HEK293T (cell line): ENCODE measurements around the gene GOLGA6L7.
A peak's percentile ranks its signal among the peaks of the same experiment; 100 is the strongest.

ENCODE experiments used
- CTCF ChIA-PET: fragments of 350-600 bp; formaldehyde crosslinking; extraction: SDS; loops from one replicate; lab custom pipeline; 2021; ENCODE audit warnings: antibody characterized with exemption, inconsistent platforms; lab: Yijun Ruan, JAX
- POLR2A ChIA-PET: fragments of 350-600 bp; formaldehyde crosslinking; extraction: SDS; loops from one replicate; lab custom pipeline; 2020; ENCODE audit warnings: antibody characterized with exemption, inconsistent platforms; lab: Yijun Ruan, JAX
- DNase-seq: peaks from one replicate; pipeline ENCODE4 v3.0.0; 2012; ENCODE audit warnings: mixed read lengths; ENCODE audit errors: extremely low spot score
- ARNT ChIP-seq: fragments of 450-650 bp; IDR thresholded peaks from 2 replicates; pipeline ENCODE4 v1.6.1; 2017; ENCODE audit warnings: mild to moderate bottlenecking
- BHLHE40 ChIP-seq: fragments of 450-650 bp; IDR thresholded peaks from 2 replicates; pipeline ENCODE4 v1.6.1; 2016; ENCODE audit warnings: mild to moderate bottlenecking, moderate library complexity, borderline replicate concordance
- CTBP1 ChIP-seq: fragments of 450-650 bp; IDR thresholded peaks from 2 replicates; pipeline ENCODE4 v1.6.1; 2016; ENCODE audit warnings: borderline replicate concordance
- ELF4 ChIP-seq: fragments of 450-650 bp; IDR thresholded peaks from 2 replicates; pipeline ENCODE4 v1.6.1; 2017; ENCODE audit warnings: antibody characterized with exemption
- FOXA1 ChIP-seq: fragments of 450-650 bp; IDR thresholded peaks from 2 replicates; pipeline ENCODE4 v1.6.1; 2016; ENCODE audit warnings: mild to moderate bottlenecking
- FOXK2 ChIP-seq: fragments of 450-650 bp; IDR thresholded peaks from 2 replicates; pipeline ENCODE4 v1.6.1; 2016; ENCODE audit warnings: mild to moderate bottlenecking
- FOXM1 ChIP-seq: fragments of 450-650 bp; IDR thresholded peaks from 2 replicates; pipeline ENCODE4 v1.6.1; 2017; ENCODE audit warnings: mild to moderate bottlenecking, borderline replicate concordance
- HDGF ChIP-seq: fragments of 450-650 bp; IDR thresholded peaks from 2 replicates; pipeline ENCODE4 v1.6.1; 2017; ENCODE audit warnings: antibody characterized with exemption, borderline replicate concordance
- L3MBTL2 ChIP-seq: fragments of 450-650 bp; conservative IDR thresholded peaks from 2 replicates; pipeline ENCODE4 v1.6.1; 2016; ENCODE audit warnings: mild to moderate bottlenecking
- LEF1 ChIP-seq: fragments of 450-650 bp; IDR thresholded peaks from 2 replicates; pipeline ENCODE4 v1.6.1; 2017; ENCODE audit warnings: mild to moderate bottlenecking, borderline replicate concordance
- NFRKB ChIP-seq: fragments of 450-650 bp; IDR thresholded peaks from 2 replicates; pipeline ENCODE4 v1.6.1; 2016; ENCODE audit warnings: mild to moderate bottlenecking, moderate library complexity
- PKNOX1 ChIP-seq: fragments of 450-650 bp; IDR thresholded peaks from 2 replicates; pipeline ENCODE4 v1.6.1; 2016
- SP1 ChIP-seq: fragments of 450-650 bp; IDR thresholded peaks from 2 replicates; pipeline ENCODE4 v1.6.1; 2017
- SUZ12 ChIP-seq: fragments of 450-650 bp; IDR thresholded peaks from 2 replicates; pipeline ENCODE4 v1.6.1; 2016; ENCODE audit warnings: mild to moderate bottlenecking
- TARDBP ChIP-seq: fragments of 450-650 bp; IDR thresholded peaks from 2 replicates; pipeline ENCODE4 v1.6.1; 2016
- ZNF384 ChIP-seq: fragments of 450-650 bp; IDR thresholded peaks from 2 replicates; pipeline ENCODE4 v1.6.1; 2016

The GOLGA6L7 gene

DNA sequence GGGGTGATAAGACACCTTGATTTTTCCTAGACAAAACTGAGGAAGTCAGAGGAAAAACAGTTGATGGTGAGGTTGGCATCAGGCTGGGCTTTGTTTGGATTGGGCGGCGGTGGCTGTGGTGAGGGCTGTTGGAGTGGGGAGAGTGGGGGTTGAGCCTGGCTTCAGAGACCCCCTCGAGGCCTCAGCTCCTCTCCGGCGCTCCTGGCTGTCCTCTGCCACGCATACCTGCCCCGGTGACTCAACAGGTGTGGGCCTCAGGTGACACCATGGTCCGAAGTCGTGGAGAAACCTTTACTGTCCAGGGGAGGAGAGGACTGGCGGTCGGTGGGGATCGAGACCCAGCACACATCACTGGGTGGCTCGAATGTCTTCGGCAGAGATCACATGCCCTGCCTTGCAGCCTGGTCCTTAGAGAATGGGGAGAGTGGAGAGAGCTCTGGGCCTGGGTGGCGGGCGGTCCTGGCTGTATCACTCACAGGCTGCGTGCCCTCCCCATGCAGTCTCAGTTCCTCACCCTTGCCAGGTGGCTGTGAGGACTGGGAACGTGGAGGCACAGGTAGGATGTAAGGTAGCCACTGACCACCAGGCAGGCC, 40.0 kb upstream of the GOLGA6L7 start:
- ChIA-PET POLR2A (no interaction called here), CTCF (no interaction called here)
- DNase-seq, result no peak
- no peak for TF ChIP-seq L3MBTL2
- no peak for TF ChIP-seq PKNOX1
- TF ChIP-seq FOXA1, result no peak
- TF ChIP-seq HDGF, result no peak
- no peak for TF ChIP-seq FOXK2
- TF ChIP-seq SP1, result no peak
- TF ChIP-seq ZNF384, result no peak
- no peak for TF ChIP-seq ARNT
- TF ChIP-seq NFRKB, result no peak
- TF ChIP-seq CTBP1, result no peak

GRCh38 chr15:28887339-28888174, 39.1 kb upstream of the GOLGA6L7 start:
- TF ChIP-seq FOXA1 (no peak), ARNT (no peak), ELF4 (no peak), NFRKB (no peak), PKNOX1 (no peak), SP1 (no peak), L3MBTL2 (no peak), FOXM1 (no peak), FOXK2 (no peak), TARDBP (no peak), BHLHE40 (no peak), SUZ12 (no peak), HDGF (no peak), CTBP1 (no peak), ZNF384 (no peak), LEF1 (no peak)
- no peak for DNase-seq
- ChIA-PET POLR2A (no interaction called here), CTCF (no interaction called here)

DNA sequence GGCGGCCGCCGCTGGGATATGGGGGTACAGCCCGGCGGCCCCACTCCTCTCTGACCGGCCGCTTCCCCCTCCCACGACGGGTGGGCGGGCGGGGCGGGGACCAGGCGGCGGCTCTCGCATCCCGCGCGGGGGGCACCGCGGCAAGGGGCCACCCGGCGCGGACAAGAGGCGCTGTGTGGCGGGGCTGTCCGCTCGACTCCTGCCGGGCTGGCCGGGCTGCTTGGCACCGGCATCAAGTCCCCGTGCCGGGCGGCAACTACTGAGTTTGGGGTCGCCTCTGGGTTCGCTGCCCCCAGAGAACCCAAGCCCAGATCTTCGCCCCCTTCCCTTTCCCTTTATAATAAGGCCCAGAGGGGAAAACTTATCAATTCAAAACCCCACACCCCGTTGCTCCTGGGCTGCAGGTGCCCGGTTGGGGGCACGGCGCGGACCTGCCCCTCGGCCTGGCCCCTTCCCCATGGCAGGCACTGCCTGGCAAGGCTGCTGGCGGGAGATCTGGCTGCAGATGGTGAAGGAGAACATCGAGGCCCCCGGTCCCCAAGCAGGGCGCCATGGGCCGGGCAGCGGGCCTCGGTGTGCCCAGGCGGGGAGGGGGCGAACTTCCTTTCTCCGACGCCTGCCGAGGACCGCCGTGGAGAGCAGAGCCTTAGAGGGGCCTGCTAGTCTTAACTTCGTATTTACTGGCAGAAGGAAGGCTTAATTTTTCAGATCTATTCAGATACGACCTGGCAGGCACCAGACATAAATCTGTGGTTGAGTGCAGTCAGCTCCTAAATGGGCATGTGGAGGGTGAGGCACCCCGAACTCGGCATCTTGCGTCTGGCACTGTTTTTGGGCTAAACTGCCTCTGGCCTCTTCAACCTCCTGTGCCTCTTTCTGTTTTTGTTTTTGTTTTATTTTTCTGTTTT, 38.2 kb upstream of the GOLGA6L7 start:
- no peak for TF ChIP-seq FOXA1
- no peak for TF ChIP-seq PKNOX1
- no peak for TF ChIP-seq SP1
- POLR2A ChIA-PET, result interaction anchor here (0.9 to 1.4 kb wide), 3 partner anchors 8 to 25 kb away, joined by 3 to 6 read pairs (median 3); no protein-coding TSS in a partner anchor
- peak; percentile 23 for DNase-seq
- CTCF ChIA-PET, result interaction anchor here (1.2 kb wide), 1 partner anchor 61 kb away, joined by 3 read pairs; no protein-coding TSS in a partner anchor

DNA sequence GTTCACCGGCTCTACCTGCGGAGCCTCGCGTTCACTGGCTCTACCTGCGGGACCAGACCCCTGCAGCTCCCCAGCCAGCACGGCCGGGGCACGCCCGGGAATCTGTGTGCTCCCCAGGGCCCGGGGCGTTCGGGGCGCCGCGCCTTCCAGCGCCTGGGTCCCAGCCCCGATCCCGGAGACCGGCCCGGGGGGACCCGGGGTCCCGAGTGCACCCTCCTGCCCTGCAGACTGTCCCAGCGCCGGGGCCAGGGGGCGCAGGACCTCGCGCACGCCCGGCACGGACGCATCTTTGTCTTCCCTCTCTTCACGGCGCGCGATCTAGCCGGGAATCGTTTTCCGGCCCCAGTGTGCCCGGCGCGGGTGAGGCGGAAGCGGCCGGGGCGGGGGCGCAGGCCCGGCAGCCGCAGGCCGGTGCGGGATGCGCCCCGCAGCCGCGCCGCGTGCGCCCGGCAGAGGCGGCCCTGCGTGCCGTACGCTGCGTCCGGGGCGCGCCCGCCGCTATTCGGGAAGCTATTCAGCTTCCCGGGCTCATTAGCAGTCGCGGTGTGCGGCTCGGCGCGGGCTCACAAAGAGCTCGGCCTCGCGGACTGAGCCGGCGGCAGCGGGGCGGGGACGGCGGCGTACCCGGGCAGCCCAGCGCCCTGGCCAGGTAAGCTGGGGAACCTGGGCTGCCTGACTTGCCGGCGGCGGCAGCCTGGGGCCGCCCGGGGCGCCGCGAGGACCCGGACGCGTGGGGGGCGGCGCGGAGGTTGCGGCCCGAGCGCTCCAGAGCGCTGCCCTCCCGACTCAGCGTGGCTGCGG, 37.4 kb upstream of the GOLGA6L7 start, which contains the start of gene APBA2:
TSS of gene APBA2 (plus strand) at position 345 of the 801 bp plus-strand sequence. CDS start 167,911 bp downstream, outside the sequence.
- ChIA-PET CTCF (interaction anchor here (1.2 kb wide), 1 partner anchor 62 kb away, joined by 3 read pairs; no protein-coding TSS in a partner anchor), POLR2A (interaction anchor here (0.9 to 1.4 kb wide), 3 partner anchors 9 to 26 kb away, joined by 3 to 6 read pairs (median 3); no protein-coding TSS in a partner anchor)
- TF ChIP-seq L3MBTL2 (0 out of 2 replicates have a peak, but pooled peaks have one; percentile 3), ELF4 (no peak)
- peak; percentile 65 for DNase-seq

DNA sequence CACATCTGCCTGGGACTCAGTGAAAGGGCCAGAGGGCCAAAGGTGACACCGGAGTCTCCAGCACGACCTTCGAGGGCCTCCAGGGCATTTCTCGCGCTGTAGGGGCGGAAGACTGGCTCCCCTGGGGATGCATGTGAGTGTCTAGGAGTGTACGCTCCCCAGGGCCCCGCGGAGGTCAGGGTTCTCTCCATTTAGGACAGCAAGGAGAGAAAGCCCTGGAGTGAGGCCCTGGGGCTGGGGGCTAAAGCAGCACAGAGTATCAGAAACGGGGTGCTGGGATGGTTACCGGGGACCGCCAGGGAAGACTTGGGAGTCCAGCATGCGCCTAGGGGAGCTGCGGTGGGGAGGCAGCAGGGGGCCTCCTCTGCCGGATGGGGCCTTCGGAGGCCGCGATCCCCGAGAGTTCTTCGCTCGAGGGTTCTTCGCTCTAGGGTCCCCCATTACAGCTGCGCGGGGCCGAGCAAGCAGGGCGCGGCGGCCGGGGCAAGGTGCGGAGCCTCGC, 36.7 kb upstream of the GOLGA6L7 start:
- DNase-seq, result no peak
- POLR2A ChIA-PET, result interaction anchor here (1.4 kb wide), 2 partner anchors 10 to 26 kb away, joined by 3 to 6 read pairs; no protein-coding TSS in a partner anchor
- peak; percentile 43; the same call in 1 of the 2 replicates for TF ChIP-seq L3MBTL2
- TF ChIP-seq NFRKB, result no peak
- TF ChIP-seq CTBP1, result no peak
- TF ChIP-seq TARDBP, result no peak
- CTCF ChIA-PET, result no interaction called here
